ENCODE results near the gene COLEC12. TPM values are rescaled to one million over a fixed set of nuclear protein-coding genes. Genes with fewer than 3 reads are reported as not detected.

The COLEC12 gene
- total RNA-seq, 1 donor: 0.21 TPM

GRCh38 chr18:471716-472115 lies 28.8 kb downstream of the COLEC12 start:
- Histone ChIP-seq H3K4me3 (ENCODE audit: low read length) (no peak overlapping the region), H3K9me3 (ENCODE audit: low read depth, low read length) (no peaks in the 10 kb centered on the region), H3K27me3 (ENCODE audit: insufficient read depth, low read length) (no peaks in the 10 kb centered on the region), H3K4me1 (ENCODE audit: insufficient read depth, low read length) (peaks cover 34% of the 10 kb centered on the region)

- Histone ChIP-seq H3K27me3 (ENCODE audit: insufficient read depth, low read length) (no peaks in the 10 kb centered on the region), H3K4me3 (ENCODE audit: low read length) (no peak overlapping the region), H3K4me1 (ENCODE audit: insufficient read depth, low read length) (peaks cover 34% of the 10 kb centered on the region), H3K9me3 (ENCODE audit: low read depth, low read length) (no peaks in the 10 kb centered on the region)
Observed at GRCh38 chr18:470661-471501, 29.6 kb downstream of the COLEC12 start.

GRCh38 chr18:468955-469790 lies 31.3 kb downstream of the COLEC12 start:
- no peak overlapping the region for H3K4me3 ChIP-seq (ENCODE audit: low read length)
- H3K4me1 ChIP-seq (ENCODE audit: insufficient read depth, low read length): peaks cover 45% of the 10 kb centered on the region

GRCh38 chr18:463827-464541 lies 36.5 kb downstream of the COLEC12 start:
- H3K9me3 ChIP-seq (ENCODE audit: low read depth, low read length): no peaks in the 10 kb centered on the region
- H3K27me3 ChIP-seq (ENCODE audit: insufficient read depth, low read length): no peaks in the 10 kb centered on the region
- no peak overlapping the region for H3K4me3 ChIP-seq (ENCODE audit: low read length)
- peaks cover 27% of the 10 kb centered on the region for H3K4me1 ChIP-seq (ENCODE audit: insufficient read depth, low read length)

More at GRCh38 chr18:468955-469790, 31.3 kb downstream of the COLEC12 start:
- H3K9me3 ChIP-seq (ENCODE audit: low read depth, low read length): no peaks in the 10 kb centered on the region
- no peaks in the 10 kb centered on the region for H3K27me3 ChIP-seq (ENCODE audit: insufficient read depth, low read length)

- no peaks in the 10 kb centered on the region for H3K9me3 ChIP-seq (ENCODE audit: low read depth, low read length)
- H3K4me3 ChIP-seq (ENCODE audit: low read length): no peak overlapping the region
- peaks cover 26% of the 10 kb centered on the region for H3K4me1 ChIP-seq (ENCODE audit: insufficient read depth, low read length)
- no peaks in the 10 kb centered on the region for H3K27me3 ChIP-seq (ENCODE audit: insufficient read depth, low read length)
Observed at GRCh38 chr18:463403-463802, 37.1 kb downstream of the COLEC12 start.

- H3K4me1 ChIP-seq (ENCODE audit: insufficient read depth, low read length): peaks cover 43% of the 10 kb centered on the region
- no peak overlapping the region for H3K4me3 ChIP-seq (ENCODE audit: low read length)
- no peaks in the 10 kb centered on the region for H3K27me3 ChIP-seq (ENCODE audit: insufficient read depth, low read length)
- no peaks in the 10 kb centered on the region for H3K9me3 ChIP-seq (ENCODE audit: low read depth, low read length)
Observed at GRCh38 chr18:461762-462161, 38.7 kb downstream of the COLEC12 start.

- Histone ChIP-seq H3K4me1 (ENCODE audit: insufficient read depth, low read length) (peaks cover 45% of the 10 kb centered on the region), H3K27me3 (ENCODE audit: insufficient read depth, low read length) (no peaks in the 10 kb centered on the region), H3K4me3 (ENCODE audit: low read length) (no peak overlapping the region), H3K9me3 (ENCODE audit: low read depth, low read length) (no peaks in the 10 kb centered on the region)
Observed at GRCh38 chr18:460791-461190, 39.7 kb downstream of the COLEC12 start.

GRCh38 chr18:459814-460593 lies 40.5 kb downstream of the COLEC12 start:
- no peaks in the 10 kb centered on the region for H3K9me3 ChIP-seq (ENCODE audit: low read depth, low read length)
- H3K4me3 ChIP-seq (ENCODE audit: low read length): no peak overlapping the region
- no peaks in the 10 kb centered on the region for H3K27me3 ChIP-seq (ENCODE audit: insufficient read depth, low read length)
- peaks cover 43% of the 10 kb centered on the region for H3K4me1 ChIP-seq (ENCODE audit: insufficient read depth, low read length)

GRCh38 chr18:457521-458412 lies 42.7 kb downstream of the COLEC12 start:
- peaks cover 34% of the 10 kb centered on the region for H3K4me1 ChIP-seq (ENCODE audit: insufficient read depth, low read length)
- no peaks in the 10 kb centered on the region for H3K27me3 ChIP-seq (ENCODE audit: insufficient read depth, low read length)
- H3K4me3 ChIP-seq (ENCODE audit: low read length): no peak overlapping the region

GRCh38 chr18:457140-457519 lies 43.4 kb downstream of the COLEC12 start:
- Histone ChIP-seq H3K27me3 (ENCODE audit: insufficient read depth, low read length) (no peaks in the 10 kb centered on the region), H3K4me1 (ENCODE audit: insufficient read depth, low read length) (peaks cover 39% of the 10 kb centered on the region), H3K9me3 (ENCODE audit: low read depth, low read length) (no peaks in the 10 kb centered on the region), H3K4me3 (ENCODE audit: low read length) (no peak overlapping the region)

More at GRCh38 chr18:457521-458412, 42.7 kb downstream of the COLEC12 start:
- H3K9me3 ChIP-seq (ENCODE audit: low read depth, low read length): no peaks in the 10 kb centered on the region

GRCh38 chr18:456361-457139 lies 44.0 kb downstream of the COLEC12 start:
- Histone ChIP-seq H3K4me1 (ENCODE audit: insufficient read depth, low read length) (peaks cover 39% of the 10 kb centered on the region), H3K4me3 (ENCODE audit: low read length) (no peak overlapping the region), H3K9me3 (ENCODE audit: low read depth, low read length) (no peaks in the 10 kb centered on the region), H3K27me3 (ENCODE audit: insufficient read depth, low read length) (no peaks in the 10 kb centered on the region)

GRCh38 chr18:453400-453799 lies 47.1 kb downstream of the COLEC12 start:
- Histone ChIP-seq H3K4me1 (ENCODE audit: insufficient read depth, low read length) (peaks cover 37% of the 10 kb centered on the region), H3K4me3 (ENCODE audit: low read length) (no peak overlapping the region), H3K27me3 (ENCODE audit: insufficient read depth, low read length) (no peaks in the 10 kb centered on the region), H3K9me3 (ENCODE audit: low read depth, low read length) (no peaks in the 10 kb centered on the region)

GRCh38 chr18:452816-453215 lies 47.7 kb downstream of the COLEC12 start:
- Histone ChIP-seq H3K27me3 (ENCODE audit: insufficient read depth, low read length) (no peaks in the 10 kb centered on the region), H3K4me3 (ENCODE audit: low read length) (no peak overlapping the region), H3K4me1 (ENCODE audit: insufficient read depth, low read length) (peaks cover 31% of the 10 kb centered on the region), H3K9me3 (ENCODE audit: low read depth, low read length) (no peaks in the 10 kb centered on the region)
